HepG2 (cell line): ENCODE results near the gene ATP10A. TPM values are rescaled to one million over a fixed set of nuclear protein-coding genes. Genes with fewer than 3 reads are reported as not detected.
A peak's percentile ranks its signal among the peaks of the same experiment; 100 is the strongest.

Experiments used
- ATAC-seq: fragments of 200-7000 bp; cut with Tn5 transposase; 3 replicates; pipeline ENCODE4 v1.9.1; 2020; ENCODE audit warnings: mild to moderate bottlenecking, moderate library complexity
- BruUV-seq: library from RNA; stranded (reverse); fragments of 400-500 nt; replicated peaks from 2 replicates; lab custom pipeline; 2021; lab: Mats Ljungman, UMichigan
- CTCF ChIA-PET: fragments of 300-600 bp; formaldehyde crosslinking; extraction: SDS; loops from one replicate; lab custom pipeline; 2021; ENCODE audit warnings: low total read pairs, inconsistent platforms, low intra/inter-chr PET ratio; lab: Yijun Ruan, JAX
- POLR2A ChIA-PET: fragments of 350-600 bp; sonication (Branson Sonifier 250); formaldehyde crosslinking; loops from one replicate; lab custom pipeline; 2020; ENCODE audit warnings: antibody characterized with exemption, inconsistent platforms; lab: Yijun Ruan, JAX
- DNase-seq: peaks from one replicate; pipeline ENCODE4 v3.0.0-alpha.2; 2015; ENCODE audit warnings: low spot score
- FAIRE-seq: peaks from 3 replicates; lab custom pipeline; 2011; peaks lifted over from hg19 to GRCh38; lab: Jason Lieb, UNC
- H2AFZ ChIP-seq: one replicate; pipeline ENCODE4 v1.6.1; 2011; ENCODE audit warnings: low read length, inconsistent platforms
- H3K27ac ChIP-seq: fragments of 300-600 bp; 3 replicates; pipeline ENCODE4 v1.8.0; 2011; ENCODE audit warnings: mixed run types, mild to moderate bottlenecking, mixed read lengths, low read length, inconsistent platforms; ENCODE audit not compliant: insufficient read depth; ENCODE audit errors: extremely low read length
- H3K27me3 ChIP-seq, 2 experiments: fragments of 200-600 bp in 1 of 2; 2 replicates in 1 of 2; 3 replicates in 1 of 2; pipeline versions ENCODE4 v1.6.0 to v1.8.0; 2011; ENCODE audit warnings: low read length in 2 of 2, mild to moderate bottlenecking in 2 of 2, moderate library complexity in 2 of 2, inconsistent platforms in 1 of 2; ENCODE audit not compliant: insufficient read depth in 2 of 2, control insufficient read depth in 1 of 2
- H3K36me3 ChIP-seq, 2 experiments: fragments of 200-600 bp in 1 of 2; replicated peaks in 1 of 2; 2 replicates in 1 of 2; 3 replicates in 1 of 2; pipeline versions ENCODE4 v1.5.1 to v1.8.0; 2011; ENCODE audit warnings: low read length in 2 of 2, inconsistent platforms in 1 of 2; ENCODE audit not compliant: insufficient read depth in 2 of 2, control insufficient read depth in 1 of 2
- H3K4me1 ChIP-seq: 2 replicates; pipeline ENCODE4 v1.5.1; 2012; ENCODE audit warnings: low read length, inconsistent platforms; ENCODE audit not compliant: insufficient read depth
- H3K4me2 ChIP-seq: 2 replicates; pipeline ENCODE4 v1.6.0; 2011; ENCODE audit warnings: low read depth, low read length, inconsistent platforms
- H3K4me3 ChIP-seq, 3 experiments: fragments of 200-600 bp in 1 of 3; sonication (generic), shearing (Covaris generic) in 1 of 3; replicated peaks in 1 of 3; 2 replicates each; pipeline ENCODE4 v1.5.1; 2011 to 2016; ENCODE audit warnings: low read length in 3 of 3, inconsistent platforms in 2 of 3, low read depth in 2 of 3, mild to moderate bottlenecking in 2 of 3, control low read depth in 1 of 3, mixed read lengths in 1 of 3; ENCODE audit not compliant: insufficient read depth in 1 of 3
- H3K79me2 ChIP-seq: one replicate; pipeline ENCODE4 v1.6.1; 2011; ENCODE audit warnings: low read length, inconsistent platforms; ENCODE audit not compliant: insufficient read depth
- H3K9ac ChIP-seq: 2 replicates; pipeline ENCODE4 v1.6.0; 2011; ENCODE audit warnings: mild to moderate bottlenecking, low read depth, low read length, inconsistent platforms; ENCODE audit not compliant: insufficient read depth
- H3K9me3 ChIP-seq: 2 replicates; pipeline ENCODE4 v1.5.1; 2012; ENCODE audit warnings: mild to moderate bottlenecking, low read length
- H4K20me1 ChIP-seq: 2 replicates; pipeline ENCODE4 v1.6.0; 2011; ENCODE audit warnings: inconsistent platforms, mild to moderate bottlenecking, low read length, moderate library complexity; ENCODE audit not compliant: insufficient read depth
- ATF4 ChIP-seq, 2 experiments: fragments of 450-650 bp in 1 of 2; sonication (generic) in 1 of 2; formaldehyde crosslinking; IDR thresholded peaks; 2 replicates each; pipeline versions ENCODE4 v1.5.0 to v1.8.0; 2020 to 2022; ENCODE audit warnings: mild to moderate bottlenecking in 1 of 2, missing genetic modification reagents in 1 of 2
- FOXA1 ChIP-seq, 2 experiments: fragments of 450-650 bp in 1 of 2; sonication (generic) in 1 of 2; formaldehyde crosslinking in 1 of 2; IDR thresholded peaks; 2 replicates each; pipeline versions ENCODE4 v1.4.0 to v1.6.1; 2016 to 2020; ENCODE audit warnings: missing genetic modification reagents in 1 of 2
- GRHL1 ChIP-seq: sonication (generic); formaldehyde crosslinking; conservative IDR thresholded peaks from 2 replicates; pipeline ENCODE4 v1.8.0; 2022; ENCODE audit warnings: missing genetic modification reagents
- HMG20B ChIP-seq: conservative IDR thresholded peaks from 2 replicates; pipeline ENCODE4 v1.6.1; 2016; ENCODE audit warnings: missing genetic modification reagents, missing compliant biosample characterization
- HMGA1 ChIP-seq: sonication (generic); formaldehyde crosslinking; conservative IDR thresholded peaks from 2 replicates; pipeline ENCODE4 v1.4.0; 2020; ENCODE audit warnings: missing genetic modification reagents
- NCOA2 ChIP-seq: sonication (generic); formaldehyde crosslinking; IDR thresholded peaks from 2 replicates; pipeline ENCODE4 v1.8.0; 2022; ENCODE audit warnings: inconsistent platforms
- PBX3 ChIP-seq: sonication (generic); formaldehyde crosslinking; IDR thresholded peaks from 2 replicates; pipeline ENCODE4 v1.8.1; 2023; ENCODE audit warnings: missing genetic modification reagents, inconsistent platforms, borderline replicate concordance
- POLR2A ChIP-seq, 2 experiments: IDR thresholded peaks; 2 replicates each; pipeline ENCODE4 v1.6.1; 2011; ENCODE audit warnings: low read depth in 2 of 2, low read length in 2 of 2, mild to moderate bottlenecking in 1 of 2, moderate library complexity in 1 of 2; ENCODE audit not compliant: insufficient read depth in 1 of 2
- ZBTB21 ChIP-seq: sonication (generic); formaldehyde crosslinking; IDR thresholded peaks from 2 replicates; pipeline ENCODE4 v1.4.0; 2020; ENCODE audit warnings: missing genetic modification reagents
- ZBTB49 ChIP-seq: sonication (generic); formaldehyde crosslinking; IDR thresholded peaks from 2 replicates; pipeline ENCODE4 v1.4.0; 2020; ENCODE audit warnings: missing genetic modification reagents, borderline replicate concordance
- ZFY ChIP-seq: sonication (generic); formaldehyde crosslinking; IDR thresholded peaks from 2 replicates; pipeline ENCODE4 v1.4.0; 2020; ENCODE audit warnings: missing genetic modification reagents
- ZNF256 ChIP-seq: sonication (generic); formaldehyde crosslinking; conservative IDR thresholded peaks from 2 replicates; pipeline ENCODE4 v1.4.0; 2020; ENCODE audit warnings: missing genetic modification reagents
- ZNF343 ChIP-seq: sonication (generic); formaldehyde crosslinking; IDR thresholded peaks from 2 replicates; pipeline ENCODE4 v1.4.0; 2020; ENCODE audit warnings: mild to moderate bottlenecking, missing genetic modification reagents
- ZNF891 ChIP-seq: sonication (generic); formaldehyde crosslinking; IDR thresholded peaks from 2 replicates; pipeline ENCODE4 v1.5.0; 2020; ENCODE audit warnings: mild to moderate bottlenecking, missing genetic modification reagents
- WGBS: methylation state at CpG from one replicate; pipeline ENCODE4 v1.1.6; 2017; ENCODE audit warnings: low lambda C conversion rate; 5-methylcytosine and 5-hydroxymethylcytosine counted together
- in situ Hi-C: cut with HindIII; loops from 2 replicates; pipeline ENCODE4 v1.10.0; 2017; ENCODE audit warnings: low pct_unique_long_range_greater_than_20kb; ENCODE audit not compliant: extremely low pct_ligation_motif_present
- intact Hi-C: fragments of 100-400 bp; cut with micrococcal nuclease; formaldehyde crosslinking; loops from one replicate; pipeline ENCODE4 v1.10.0; 2022; ENCODE audit not compliant: unreplicated experiment
- polyA plus RNA-seq, 8 experiments: library from polyadenylated mRNA; depleted of rRNA in 3 of 8; stranded (reverse) in 7 of 8; unstranded in 1 of 8; fragments of >200 nt; fragmentation: Illumina TruSeq in 4 of 8; extraction: Trizol in 4 of 8; gene quantifications; 2 replicates each; pipeline versions ENCODE4 v1.2.1 to v1.2.3, GENCODE V29; 2011 to 2016; ENCODE audit warnings: low read depth in 4 of 8, missing spikeins in 1 of 8, mixed read lengths in 1 of 8; ENCODE audit not compliant: insufficient read depth in 1 of 8
- total RNA-seq, 5 experiments: library from RNA; depleted of rRNA; stranded (reverse); fragments of >200 nt; fragmentation: Illumina TruSeq; extraction: Trizol; gene quantifications; 2 replicates each; pipeline ENCODE4 v1.2.3, GENCODE V29; 2016; ENCODE audit warnings: low read depth in 1 of 5
- TF ChIP-seq, protein P1 (sequence below): sonication (generic); formaldehyde crosslinking; IDR thresholded peaks from 2 replicates; pipeline ENCODE4 v1.4.0; 2020; ENCODE audit warnings: missing genetic modification reagents
- TF ChIP-seq, protein P2 (sequence below): sonication (generic); formaldehyde crosslinking; IDR thresholded peaks from 2 replicates; pipeline ENCODE4 v1.5.0; 2020; ENCODE audit warnings: missing genetic modification reagents

The ATP10A gene
- total and polyA plus RNA-seq, 2 of the 13 experiments (the other 11 are each of a cell fraction or from before 2014, with no cell fraction given) = 0.58 to 4.2 TPM

- DNase-seq = no peak
- ChIA-PET CTCF (no interaction called here), POLR2A (no interaction called here)
- TF ChIP-seq ZNF256 (CRISPR knock-in tag) (no peak), ZNF891 (CRISPR knock-in tag) (no peak), HMGA1 (CRISPR knock-in tag) (no peak), NCOA2 (CRISPR knock-in tag) (no peak), HMG20B (no peak), FOXA1 (IDR thresholded peaks at IDR 0.05) (no peak), FOXA1 (CRISPR knock-in tag; IDR thresholded peaks at IDR 0.05) (no peak), ZFY (CRISPR knock-in tag) (no peak), GRHL1 (CRISPR knock-in tag) (no peak), POLR2A (IDR thresholded peaks at IDR 0.05; ENCODE audit: insufficient read depth in 1 of 2, low read depth in 2 of 2, low read length in 2 of 2) (no peak), ZNF343 (CRISPR knock-in tag) (no peak), ATF4 (CRISPR knock-in tag; IDR thresholded peaks at IDR 0.05) (no peak), ZBTB21 (no peak), ZBTB49 (CRISPR knock-in tag) (no peak), PBX3 (CRISPR knock-in tag) (no peak)
- TF ChIP-seq, protein P1, sequence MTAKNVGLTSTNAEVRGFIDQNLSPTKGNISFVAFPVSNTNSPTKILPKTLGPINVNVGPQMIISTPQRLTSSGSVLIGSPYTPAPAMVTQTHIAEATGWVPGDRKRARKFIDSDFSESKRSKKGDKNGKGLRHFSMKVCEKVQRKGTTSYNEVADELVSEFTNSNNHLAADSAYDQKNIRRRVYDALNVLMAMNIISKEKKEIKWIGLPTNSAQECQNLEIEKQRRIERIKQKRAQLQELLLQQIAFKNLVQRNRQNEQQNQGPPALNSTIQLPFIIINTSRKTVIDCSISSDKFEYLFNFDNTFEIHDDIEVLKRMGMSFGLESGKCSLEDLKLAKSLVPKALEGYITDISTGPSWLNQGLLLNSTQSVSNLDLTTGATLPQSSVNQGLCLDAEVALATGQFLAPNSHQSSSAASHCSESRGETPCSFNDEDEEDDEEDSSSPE (CRISPR knock-in tag) = no peak
- TF ChIP-seq, protein P2, sequence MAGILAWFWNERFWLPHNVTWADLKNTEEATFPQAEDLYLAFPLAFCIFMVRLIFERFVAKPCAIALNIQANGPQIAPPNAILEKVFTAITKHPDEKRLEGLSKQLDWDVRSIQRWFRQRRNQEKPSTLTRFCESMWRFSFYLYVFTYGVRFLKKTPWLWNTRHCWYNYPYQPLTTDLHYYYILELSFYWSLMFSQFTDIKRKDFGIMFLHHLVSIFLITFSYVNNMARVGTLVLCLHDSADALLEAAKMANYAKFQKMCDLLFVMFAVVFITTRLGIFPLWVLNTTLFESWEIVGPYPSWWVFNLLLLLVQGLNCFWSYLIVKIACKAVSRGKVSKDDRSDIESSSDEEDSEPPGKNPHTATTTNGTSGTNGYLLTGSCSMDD (CRISPR knock-in tag) = no peak
- no peaks in the 10 kb centered on the region for H4K20me1 ChIP-seq
- no peaks in the 10 kb centered on the region for H3K36me3 ChIP-seq
- H3K9me3 ChIP-seq = no peaks in the 10 kb centered on the region
- in situ Hi-C loops = loop anchor here (10.0 kb wide), 1 partner anchor 61 kb away; no protein-coding TSS in a partner anchor
- H3K4me1 ChIP-seq = no peaks in the 10 kb centered on the region
- H3K4me2 ChIP-seq = no peak overlapping the region
- ATAC-seq = peak; percentile 32; the same call in 2 of the 3 replicates
- H3K9ac ChIP-seq = no peak overlapping the region
- 15% methylated on average over 4 of the region's 8 CpGs for WGBS
- no peaks in the 10 kb centered on the region for H3K79me2 ChIP-seq
- no peak for FAIRE-seq
- H2AFZ ChIP-seq = no peak overlapping the region
- H3K4me3 ChIP-seq = no peak overlapping the region
- BruUV-seq = no TSS peak
- H3K27ac ChIP-seq = no peak overlapping the region
- H3K27me3 ChIP-seq = no peaks in the 10 kb centered on the region
- intact Hi-C loops = no loop called here
Measured at GRCh38 chr15:25676070-25676469, 187.1 kb downstream of the ATP10A start.
